SK-N-SH (cell line): ENCODE measurements around the gene PHKA2.

Experiments
- POLR2AphosphoS5 ChIP-seq: IDR thresholded peaks from 2 replicates; pipeline ENCODE4 v1.6.1; 2012; ENCODE audit warnings: low read depth, low read length
- TF ChIP-seq, protein P1 (sequence below): fragments of 200-600 bp; sonication (generic); IDR thresholded peaks from 2 replicates; pipeline ENCODE4 v1.6.1; 2017; ENCODE audit warnings: antibody characterized with exemption, mild to moderate bottlenecking, moderate library complexity

DNA sequence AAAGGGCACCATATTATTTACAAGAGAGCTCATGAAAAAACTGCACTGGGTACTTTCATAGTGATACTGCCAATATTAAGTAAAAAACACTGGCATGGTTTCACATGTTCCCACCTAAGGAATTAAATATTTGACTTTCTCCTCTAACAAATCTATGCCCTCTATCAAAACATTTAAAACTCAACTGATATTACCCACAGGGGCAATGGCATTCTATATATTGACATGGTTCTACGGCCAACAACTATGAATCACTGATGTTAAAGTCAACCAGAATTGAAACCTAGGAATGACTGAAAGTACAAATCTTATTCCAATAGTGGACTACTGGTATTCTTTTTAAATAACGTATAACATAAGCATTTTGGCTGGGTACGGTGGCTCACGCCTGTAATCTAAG lies 28.2 kb downstream of the PHKA2 start:
- TF ChIP-seq, protein P1, sequence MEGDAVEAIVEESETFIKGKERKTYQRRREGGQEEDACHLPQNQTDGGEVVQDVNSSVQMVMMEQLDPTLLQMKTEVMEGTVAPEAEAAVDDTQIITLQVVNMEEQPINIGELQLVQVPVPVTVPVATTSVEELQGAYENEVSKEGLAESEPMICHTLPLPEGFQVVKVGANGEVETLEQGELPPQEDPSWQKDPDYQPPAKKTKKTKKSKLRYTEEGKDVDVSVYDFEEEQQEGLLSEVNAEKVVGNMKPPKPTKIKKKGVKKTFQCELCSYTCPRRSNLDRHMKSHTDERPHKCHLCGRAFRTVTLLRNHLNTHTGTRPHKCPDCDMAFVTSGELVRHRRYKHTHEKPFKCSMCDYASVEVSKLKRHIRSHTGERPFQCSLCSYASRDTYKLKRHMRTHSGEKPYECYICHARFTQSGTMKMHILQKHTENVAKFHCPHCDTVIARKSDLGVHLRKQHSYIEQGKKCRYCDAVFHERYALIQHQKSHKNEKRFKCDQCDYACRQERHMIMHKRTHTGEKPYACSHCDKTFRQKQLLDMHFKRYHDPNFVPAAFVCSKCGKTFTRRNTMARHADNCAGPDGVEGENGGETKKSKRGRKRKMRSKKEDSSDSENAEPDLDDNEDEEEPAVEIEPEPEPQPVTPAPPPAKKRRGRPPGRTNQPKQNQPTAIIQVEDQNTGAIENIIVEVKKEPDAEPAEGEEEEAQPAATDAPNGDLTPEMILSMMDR = no peak
- TF ChIP-seq POLR2AphosphoS5 = no peak
